ENCODE measurements around the gene ADGRA1. TPM values are rescaled to one million over a fixed set of nuclear protein-coding genes. Genes with fewer than 3 reads are reported as not detected.

Gene ADGRA1
- total RNA-seq, 4 donors from 2014 or later = not detected

DNA sequence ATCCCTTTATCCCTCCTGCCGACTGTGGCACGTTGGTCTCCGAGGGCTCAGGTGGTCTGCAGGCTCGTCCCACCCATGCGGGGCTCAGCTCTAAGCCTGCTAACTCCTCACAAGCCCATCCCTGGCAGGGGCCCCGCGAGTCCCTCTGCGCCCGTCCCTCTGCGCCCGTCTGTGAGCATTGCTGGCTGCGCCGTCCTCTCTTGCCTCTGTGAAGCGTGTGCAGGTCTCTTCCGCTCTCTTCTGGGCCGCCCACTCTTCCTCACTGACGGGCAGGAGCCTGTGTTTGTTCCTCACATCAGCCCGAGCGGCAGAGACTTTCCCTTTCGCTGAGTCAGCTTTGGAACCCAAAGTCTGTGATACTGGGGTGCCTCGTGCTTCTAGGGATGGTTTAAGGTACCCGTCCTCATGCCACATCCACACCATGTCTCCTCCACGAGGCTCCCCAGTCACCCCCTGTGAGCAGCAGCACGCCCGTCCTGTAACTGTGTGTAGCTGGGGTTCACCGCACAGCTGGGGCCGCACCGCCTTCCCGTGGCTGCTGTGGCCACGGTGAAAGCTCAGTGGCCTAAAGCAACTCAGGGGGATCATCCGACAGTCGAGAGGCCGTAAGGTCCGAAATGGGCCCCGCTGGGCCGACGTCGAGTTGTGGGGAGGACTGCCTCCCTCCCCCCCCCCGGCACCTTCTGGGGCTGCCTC is 35.5 kb downstream of the ADGRA1 start:
- Histone ChIP-seq H3K27me3 (no peaks in the 10 kb centered on the region), H3K4me3 (no peak overlapping the region), H3K36me3 (no peaks in the 10 kb centered on the region), H3K9me3 (no peaks in the 10 kb centered on the region), H3K4me1 (no peaks in the 10 kb centered on the region), H3K27ac (no peak overlapping the region)
- no peak for TF ChIP-seq POLR2A (IDR thresholded peaks at IDR 0.05)
- TF ChIP-seq, protein P1, sequence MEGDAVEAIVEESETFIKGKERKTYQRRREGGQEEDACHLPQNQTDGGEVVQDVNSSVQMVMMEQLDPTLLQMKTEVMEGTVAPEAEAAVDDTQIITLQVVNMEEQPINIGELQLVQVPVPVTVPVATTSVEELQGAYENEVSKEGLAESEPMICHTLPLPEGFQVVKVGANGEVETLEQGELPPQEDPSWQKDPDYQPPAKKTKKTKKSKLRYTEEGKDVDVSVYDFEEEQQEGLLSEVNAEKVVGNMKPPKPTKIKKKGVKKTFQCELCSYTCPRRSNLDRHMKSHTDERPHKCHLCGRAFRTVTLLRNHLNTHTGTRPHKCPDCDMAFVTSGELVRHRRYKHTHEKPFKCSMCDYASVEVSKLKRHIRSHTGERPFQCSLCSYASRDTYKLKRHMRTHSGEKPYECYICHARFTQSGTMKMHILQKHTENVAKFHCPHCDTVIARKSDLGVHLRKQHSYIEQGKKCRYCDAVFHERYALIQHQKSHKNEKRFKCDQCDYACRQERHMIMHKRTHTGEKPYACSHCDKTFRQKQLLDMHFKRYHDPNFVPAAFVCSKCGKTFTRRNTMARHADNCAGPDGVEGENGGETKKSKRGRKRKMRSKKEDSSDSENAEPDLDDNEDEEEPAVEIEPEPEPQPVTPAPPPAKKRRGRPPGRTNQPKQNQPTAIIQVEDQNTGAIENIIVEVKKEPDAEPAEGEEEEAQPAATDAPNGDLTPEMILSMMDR (IDR thresholded peaks at IDR 0.05) = no peak
- DNase-seq = no peak

DNA sequence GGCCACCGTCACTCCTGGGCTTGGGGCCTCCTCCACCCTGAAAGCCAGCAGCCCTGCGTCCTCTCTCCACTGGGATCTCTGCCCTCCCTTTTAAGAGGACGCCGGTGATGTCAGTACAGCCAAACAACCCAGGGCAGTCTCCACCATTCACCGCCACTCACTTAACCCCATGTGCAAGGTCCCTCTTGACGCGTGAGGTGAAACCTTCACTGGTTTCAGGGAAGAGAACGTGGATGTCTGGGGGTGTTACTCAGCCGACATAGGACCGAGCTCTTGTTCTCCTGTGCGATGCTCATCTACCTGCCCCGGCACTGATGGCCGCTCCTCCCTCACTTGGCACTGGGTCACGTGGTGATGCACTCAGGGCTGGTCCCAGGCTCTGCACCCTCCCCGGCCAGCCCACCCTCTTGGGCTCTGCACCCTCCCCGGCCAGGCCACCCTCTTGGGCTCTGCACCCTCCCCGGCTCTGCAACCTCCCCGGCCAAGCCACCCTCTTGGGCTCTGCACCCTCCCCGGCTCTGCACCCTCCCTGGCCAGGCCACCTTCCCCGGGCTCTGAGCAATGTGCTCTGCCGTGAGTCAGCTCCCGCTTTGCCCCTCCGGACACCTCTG is 36.1 kb downstream of the ADGRA1 start:
- Histone ChIP-seq H3K27me3 (no peaks in the 10 kb centered on the region), H3K4me1 (no peaks in the 10 kb centered on the region), H3K9me3 (no peaks in the 10 kb centered on the region), H3K27ac (no peak overlapping the region), H3K4me3 (no peak overlapping the region), H3K36me3 (no peaks in the 10 kb centered on the region)
- TF ChIP-seq POLR2A (IDR thresholded peaks at IDR 0.05) = no peak
- TF ChIP-seq, protein P1 (IDR thresholded peaks at IDR 0.05) = no peak
- DNase-seq = no peak

DNA sequence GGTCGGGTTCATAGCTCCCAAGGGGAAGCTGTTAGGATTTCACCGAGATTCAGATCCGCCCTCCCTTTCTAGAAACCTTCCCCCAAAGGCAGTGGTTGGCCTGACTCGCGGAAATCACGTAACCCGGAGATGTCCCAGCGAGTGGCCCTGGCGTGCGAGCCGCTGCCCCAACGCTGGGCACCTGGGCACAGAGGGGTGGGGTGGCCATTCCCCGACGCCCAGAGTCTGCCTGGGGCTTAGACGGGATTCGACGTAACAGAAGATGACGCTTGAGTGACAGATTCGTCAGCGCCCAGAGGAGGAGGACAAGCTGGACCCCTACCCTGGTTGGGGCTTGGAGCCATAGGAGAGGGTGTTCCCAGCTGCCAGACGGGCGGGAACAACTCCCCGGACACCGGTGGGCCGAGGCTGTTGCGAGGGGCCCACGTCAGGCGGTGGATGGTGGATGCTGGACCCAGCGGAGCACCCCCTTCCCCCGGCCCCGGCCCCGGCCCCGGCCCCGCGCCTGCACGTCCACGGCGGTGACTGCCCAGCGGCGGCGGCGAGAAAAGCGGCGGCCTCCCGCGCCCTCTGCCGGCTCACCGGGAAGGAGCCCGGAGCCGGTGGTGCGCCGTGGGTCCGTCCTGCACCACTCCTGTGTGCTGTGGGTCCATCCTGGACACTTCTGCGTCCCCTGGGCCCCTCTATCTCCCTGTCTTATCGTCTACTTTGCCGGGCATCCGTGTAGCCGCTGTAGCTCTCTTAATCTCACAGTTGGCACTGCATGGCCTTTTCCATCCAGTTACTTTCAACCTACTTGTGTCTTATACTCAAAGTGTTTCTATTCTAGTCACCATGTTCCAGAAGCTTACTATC is 36.9 kb downstream of the ADGRA1 start:
- Histone ChIP-seq H3K27ac (no peak overlapping the region), H3K9me3 (no peaks in the 10 kb centered on the region), H3K36me3 (no peaks in the 10 kb centered on the region), H3K27me3 (no peaks in the 10 kb centered on the region), H3K4me1 (no peaks in the 10 kb centered on the region), H3K4me3 (no peak overlapping the region)
- no peak for DNase-seq
- TF ChIP-seq, protein P1 (IDR thresholded peaks at IDR 0.05) = peak in 4 of 6 experiments; percentile 21 to 38 (median 32)
- no peak for TF ChIP-seq POLR2A (IDR thresholded peaks at IDR 0.05)

DNA sequence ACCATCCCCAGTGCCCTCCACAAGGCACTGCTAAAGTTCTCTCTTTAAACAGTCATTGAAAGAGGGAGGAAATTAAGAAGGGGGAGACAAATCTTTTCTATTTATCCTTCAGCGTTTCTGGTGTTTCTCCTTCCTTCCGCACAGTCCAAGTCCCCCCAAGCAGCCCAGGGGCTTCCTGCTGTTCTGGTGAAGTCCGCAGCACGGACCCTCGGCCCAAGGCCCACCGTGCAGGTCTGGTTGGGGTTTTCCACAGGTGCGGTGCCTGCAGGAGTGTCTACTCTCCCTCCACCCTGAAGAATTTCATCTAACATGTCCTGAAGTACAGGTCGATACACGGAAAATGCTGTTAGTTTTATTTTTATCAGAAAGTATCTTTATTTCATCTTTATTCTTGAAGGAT is 38.2 kb downstream of the ADGRA1 start:
- Histone ChIP-seq H3K9me3 (no peaks in the 10 kb centered on the region), H3K4me3 (no peak overlapping the region), H3K4me1 (no peaks in the 10 kb centered on the region), H3K27me3 (no peaks in the 10 kb centered on the region), H3K27ac (no peak overlapping the region), H3K36me3 (no peaks in the 10 kb centered on the region)
- no peak for DNase-seq
- TF ChIP-seq POLR2A (IDR thresholded peaks at IDR 0.05) = no peak
- TF ChIP-seq, protein P1 (IDR thresholded peaks at IDR 0.05) = no peak

DNA sequence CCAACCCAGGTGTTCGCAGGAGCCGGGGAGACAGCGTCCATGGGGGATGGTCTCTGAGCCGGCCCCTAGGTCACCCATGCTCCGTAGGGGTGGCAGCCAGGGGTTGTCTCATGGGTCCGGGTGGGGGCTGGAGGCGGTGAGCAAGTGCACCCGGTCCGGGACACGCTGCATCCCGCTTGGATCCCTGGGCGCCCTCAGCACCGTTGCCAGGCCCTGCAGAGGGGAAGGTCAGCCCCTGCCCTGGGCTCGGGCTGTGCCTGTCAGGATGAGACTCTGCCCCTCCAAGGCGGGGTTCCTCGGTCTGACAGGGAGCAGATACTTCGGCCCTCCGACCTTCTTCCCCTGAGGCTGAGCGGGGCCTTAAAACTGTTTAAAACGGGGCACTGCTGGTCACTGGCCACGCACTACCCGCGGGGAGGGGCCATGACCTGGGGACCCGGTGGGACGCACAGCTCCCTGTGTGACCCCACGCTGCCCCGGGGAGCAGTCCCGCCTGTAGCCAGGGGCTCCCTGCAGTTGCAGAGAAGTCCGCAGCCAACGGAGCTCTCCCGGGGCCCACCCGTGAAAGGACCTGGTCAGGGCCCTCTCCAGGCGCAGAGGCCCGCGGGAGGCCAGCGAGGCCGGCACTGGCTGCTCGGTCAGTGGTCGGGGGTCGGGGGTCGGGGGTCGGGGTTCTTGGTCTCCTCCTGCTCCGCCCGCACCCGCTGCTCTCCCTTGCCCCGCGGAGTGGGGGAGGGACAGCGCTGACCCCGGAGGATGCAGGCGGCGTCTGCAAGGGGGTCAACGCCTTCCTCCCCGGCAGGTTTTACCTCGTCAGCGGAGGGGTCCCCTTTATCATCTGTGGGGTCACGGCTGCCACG is 38.9 kb downstream of the ADGRA1 start:
- Histone ChIP-seq H3K27me3 (no peaks in the 10 kb centered on the region), H3K27ac (no peak overlapping the region), H3K36me3 (no peaks in the 10 kb centered on the region), H3K9me3 (no peaks in the 10 kb centered on the region), H3K4me1 (no peaks in the 10 kb centered on the region), H3K4me3 (no peak overlapping the region)
- no peak for TF ChIP-seq POLR2A (IDR thresholded peaks at IDR 0.05)
- TF ChIP-seq, protein P1 (IDR thresholded peaks at IDR 0.05) = no peak
- DNase-seq = peak in 1 of 3 donors; percentile 33
